ENCODE results near the gene NWD2.
A peak's percentile ranks its signal among the peaks of the same experiment; 100 is the strongest.
"Not testable (repeated sequence)": the region's sequence is repeated elsewhere in the genome, so short reads cannot be mapped to it uniquely, and the experiment has no call there.

NWD2 gene, protein sequence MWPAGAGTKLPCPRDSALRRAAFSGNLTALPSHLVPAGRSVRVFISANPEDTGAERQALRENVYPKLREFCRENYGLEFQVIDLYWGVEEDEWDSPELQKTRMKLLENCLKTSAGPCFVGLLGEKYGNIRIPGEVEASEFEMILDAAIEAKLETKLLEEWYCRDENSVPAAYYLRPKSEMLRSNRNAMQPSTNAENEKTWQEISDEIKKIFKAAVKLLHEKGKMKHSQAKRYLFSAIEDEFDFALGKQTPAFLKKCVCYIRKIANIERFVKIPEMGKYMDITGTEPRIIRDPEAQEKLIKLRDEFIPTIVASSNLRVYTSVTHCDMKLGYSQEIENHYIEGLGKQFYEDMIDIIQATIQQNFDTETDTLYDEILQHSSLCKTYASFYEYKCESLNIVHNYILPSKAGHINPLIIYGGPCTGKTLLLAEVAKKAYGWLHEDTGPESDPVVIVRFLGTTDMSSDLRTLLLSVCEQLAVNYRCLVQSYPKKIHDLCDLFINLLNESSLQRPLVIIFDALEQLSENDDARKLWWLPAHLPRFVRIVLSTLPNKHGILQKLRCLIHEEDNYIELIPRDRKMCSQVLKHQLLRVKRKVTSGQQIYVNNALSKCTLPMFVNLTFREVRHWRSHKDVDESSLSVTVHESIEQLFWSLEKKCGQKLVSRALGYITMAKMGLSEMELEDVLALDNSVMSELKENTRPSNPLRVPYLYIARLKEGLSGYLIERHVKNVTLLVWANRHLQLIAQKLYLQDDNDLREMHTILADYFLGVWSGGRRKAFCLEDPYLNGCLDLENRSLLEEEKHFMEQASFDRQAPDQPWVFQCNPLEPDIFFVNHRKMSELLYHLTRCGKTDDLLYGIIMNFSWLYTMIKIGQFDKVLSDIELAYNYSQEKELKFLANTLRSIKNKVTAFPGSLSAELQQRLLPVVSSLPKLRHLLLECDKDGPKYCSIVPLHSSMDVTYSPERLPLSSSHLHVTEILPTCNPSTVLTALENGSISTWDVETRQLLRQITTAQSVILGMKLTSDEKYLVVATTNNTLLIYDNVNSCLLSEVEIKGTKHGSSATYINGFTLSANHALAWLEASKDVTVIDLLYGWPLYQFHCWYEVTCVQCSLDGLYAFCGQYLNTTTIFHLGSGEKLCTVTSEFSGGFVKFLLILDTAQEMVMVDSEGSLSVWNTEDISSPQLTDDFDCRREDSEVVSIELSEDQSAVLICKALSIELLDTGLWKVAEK (N-terminal part only)

DNA sequence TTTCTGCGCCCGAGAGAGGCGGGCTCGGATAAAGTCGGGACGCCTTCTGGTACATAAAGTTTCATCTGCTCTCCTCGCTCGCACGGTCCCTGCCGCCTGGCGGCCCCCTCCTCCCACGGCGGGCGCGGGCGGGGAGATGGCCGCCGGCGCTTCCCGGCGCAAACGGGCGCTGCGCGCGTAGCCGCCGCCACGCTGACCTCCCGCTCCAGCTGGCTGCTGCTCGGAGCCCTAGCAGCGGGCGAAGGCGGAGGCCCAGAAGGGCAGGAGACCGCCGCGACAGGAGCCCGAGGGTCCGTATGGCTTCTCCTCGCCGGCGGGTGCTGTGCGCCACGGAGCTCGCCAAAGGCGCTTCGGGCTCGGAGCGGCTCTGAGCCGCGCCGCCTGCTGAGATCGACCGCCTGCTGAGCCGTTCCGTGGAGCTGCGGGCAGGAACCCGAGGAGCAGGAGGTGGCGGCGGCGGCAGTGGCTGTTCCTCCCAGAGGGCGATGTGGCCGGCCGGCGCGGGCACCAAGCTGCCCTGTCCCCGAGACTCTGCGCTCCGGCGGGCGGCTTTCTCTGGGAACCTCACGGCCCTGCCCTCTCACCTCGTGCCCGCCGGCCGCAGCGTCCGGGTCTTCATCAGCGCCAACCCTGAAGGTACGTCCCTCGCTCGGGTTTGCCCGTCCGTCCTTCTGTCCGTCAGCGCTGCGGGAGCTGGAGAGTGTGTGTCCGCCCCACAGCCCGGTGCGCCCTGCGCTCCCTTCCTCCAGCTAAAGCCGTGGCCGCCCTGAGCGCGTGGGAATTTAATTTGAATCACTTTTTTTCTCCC, at the start of gene NWD2:
TSS of gene NWD2 (plus strand) at position 161 of the 808 bp plus-strand sequence. CDS start at position 486, 325 bp downstream.
- DNase-seq (ENCODE audit: low spot score), result peak; percentile 33

DNA sequence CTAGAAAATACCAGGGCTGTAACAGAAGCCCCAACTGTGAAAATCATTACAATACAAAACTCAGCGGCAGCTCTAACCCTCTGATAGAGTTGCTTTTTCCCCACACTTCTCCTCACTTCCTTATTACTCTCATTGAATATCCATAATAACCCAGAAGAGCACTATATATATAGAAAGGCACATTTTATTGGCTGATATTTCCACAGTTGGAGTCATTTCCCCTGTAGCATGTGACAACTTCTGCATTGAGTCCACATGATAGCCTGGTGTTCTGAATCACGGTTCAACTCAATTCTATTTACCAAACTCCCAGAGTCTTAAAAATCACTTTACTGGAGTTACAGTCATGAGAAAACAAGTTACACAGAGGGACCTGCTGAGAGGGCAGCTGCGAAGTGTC, 46.6 kb upstream of the NWD2 start:
- DNase-seq (ENCODE audit: low spot score), result no peak

DNA sequence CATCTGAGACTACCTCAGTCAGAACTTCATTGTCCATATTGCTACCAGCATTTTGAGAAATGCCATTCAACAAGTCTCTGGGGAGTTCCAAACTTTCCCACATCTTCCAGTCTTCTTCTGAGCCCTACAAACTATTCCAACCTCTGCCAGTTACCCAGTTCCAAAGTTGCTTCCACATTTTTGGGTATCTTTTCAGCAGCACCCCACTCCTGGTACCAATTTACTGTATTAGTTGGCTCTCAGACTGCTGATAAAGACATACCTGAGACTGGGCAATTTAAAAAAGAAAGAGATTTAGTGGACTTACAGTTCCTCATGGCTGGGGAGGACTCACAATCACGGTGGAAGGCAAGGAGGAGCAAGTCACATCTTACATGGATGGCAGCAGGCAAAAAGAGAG, 39.8 kb upstream of the NWD2 start:
- DNase-seq (ENCODE audit: low spot score), result not testable (repeated sequence)

DNA sequence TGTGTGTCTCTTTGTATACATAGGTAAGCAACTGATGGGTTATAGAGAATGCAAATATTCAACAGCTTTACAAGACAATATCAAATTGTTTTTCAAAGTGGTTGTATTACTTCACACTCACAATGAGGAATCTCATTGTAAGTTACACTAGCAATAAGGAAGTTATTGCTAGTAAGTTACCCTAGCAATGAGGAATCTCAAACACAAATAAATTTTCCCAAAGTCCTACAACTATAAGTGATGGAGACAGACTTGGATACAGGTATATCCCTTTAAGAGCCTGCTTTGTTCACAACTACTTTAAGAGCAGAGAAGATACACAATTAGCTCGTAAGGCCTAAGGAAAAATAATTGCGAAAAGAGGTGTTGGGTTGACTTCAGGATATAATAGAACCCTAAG, 28.3 kb upstream of the NWD2 start:
- no peak for DNase-seq (ENCODE audit: low spot score)

DNA sequence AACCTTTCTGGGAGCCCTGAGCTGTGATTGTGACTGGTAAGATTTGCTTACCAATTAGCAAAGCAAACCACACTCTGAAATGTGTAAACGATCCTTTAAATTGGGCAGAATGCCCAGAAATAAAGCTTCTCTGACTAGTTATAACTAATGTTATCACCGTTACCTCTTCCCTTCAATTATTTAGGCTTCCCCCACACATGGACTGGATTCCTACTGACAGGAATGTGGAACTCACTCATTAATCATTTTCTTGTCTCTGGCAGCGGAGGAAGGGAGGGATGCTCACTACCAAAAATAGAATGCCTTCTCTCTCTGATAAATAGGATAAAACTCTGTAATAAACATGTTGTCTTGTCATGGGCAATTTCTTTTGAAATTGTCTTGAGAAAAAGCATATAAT, 25.3 kb upstream of the NWD2 start:
- no peak for DNase-seq (ENCODE audit: low spot score)

DNA sequence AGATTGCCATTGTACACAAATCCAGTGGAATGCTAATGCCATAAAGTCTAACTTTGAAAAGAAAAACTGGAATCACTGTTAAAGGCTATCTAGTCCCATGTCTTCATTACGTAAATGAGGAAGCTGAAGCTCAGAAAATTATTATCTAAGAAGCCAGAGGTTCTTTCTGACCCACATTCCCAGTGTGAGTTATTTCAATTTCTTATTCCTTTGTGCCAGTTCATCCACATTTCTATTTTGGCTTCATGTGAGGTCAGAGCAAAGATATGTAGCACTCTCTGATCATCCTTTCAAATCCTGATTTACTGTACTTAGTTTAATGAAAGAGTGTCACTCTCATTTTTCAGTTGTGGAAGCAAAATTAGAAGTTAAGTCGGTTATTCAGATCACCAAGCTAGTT, 24.6 kb upstream of the NWD2 start:
- DNase-seq (ENCODE audit: low spot score), result no peak

DNA sequence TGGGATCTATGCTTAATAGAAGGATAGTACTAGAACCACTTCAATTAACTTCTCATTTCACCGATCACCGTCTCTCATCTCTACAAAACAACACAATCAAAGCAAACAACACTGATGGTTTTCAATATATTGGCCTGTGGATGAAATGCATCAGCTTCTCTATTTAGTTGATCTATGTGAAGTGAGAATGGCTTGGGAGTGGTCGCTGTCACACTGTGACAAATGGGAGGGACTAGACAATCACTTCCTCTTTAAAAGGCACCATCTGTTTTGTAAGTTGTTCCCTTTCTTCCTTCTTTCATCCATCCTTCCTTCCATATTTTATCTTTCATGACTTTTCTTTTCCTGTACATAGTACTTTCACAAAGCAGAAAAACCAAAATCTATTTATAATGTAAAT, 23.9 kb upstream of the NWD2 start:
- DNase-seq (ENCODE audit: low spot score), result no peak

DNA sequence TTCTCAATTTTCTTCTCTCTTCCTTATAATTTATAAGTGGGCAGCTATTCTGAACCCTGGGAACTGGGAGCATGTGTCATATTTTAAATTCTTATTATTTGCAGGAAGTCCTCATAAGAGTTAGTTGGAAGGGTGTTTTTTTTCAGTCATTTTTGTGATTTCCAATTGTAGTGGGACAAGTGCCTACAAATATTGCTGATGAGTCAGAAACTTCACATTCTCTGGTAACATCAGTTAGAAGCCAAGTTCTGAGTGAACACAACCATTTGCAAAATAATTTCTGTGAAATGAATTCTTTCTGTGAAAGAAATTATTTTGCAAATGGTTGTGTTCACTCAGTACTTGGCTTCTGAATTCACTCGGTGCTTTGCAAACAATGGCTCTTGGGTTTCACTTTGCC, 20.8 kb upstream of the NWD2 start:
- DNase-seq (ENCODE audit: low spot score), result no peak

DNA sequence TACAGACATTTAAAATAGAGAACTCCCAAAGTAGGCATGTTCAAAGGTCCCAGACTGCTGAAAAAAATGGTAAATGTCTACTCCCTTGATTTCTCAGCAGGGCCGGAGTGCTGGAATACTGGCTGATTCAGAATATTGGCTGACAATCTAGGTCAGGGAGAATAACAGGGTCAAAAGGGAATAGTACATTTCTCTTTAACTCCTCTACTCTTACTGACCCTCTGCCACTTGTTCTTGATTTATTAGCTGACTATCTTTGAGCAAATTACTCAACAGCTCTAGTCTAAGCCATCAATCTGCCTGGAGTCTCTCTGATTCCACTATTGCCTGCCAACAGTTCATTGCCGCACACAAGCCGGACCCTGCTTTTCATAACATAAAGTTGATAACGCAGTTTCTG, 19.7 kb upstream of the NWD2 start:
- no peak for DNase-seq (ENCODE audit: low spot score)

DNA sequence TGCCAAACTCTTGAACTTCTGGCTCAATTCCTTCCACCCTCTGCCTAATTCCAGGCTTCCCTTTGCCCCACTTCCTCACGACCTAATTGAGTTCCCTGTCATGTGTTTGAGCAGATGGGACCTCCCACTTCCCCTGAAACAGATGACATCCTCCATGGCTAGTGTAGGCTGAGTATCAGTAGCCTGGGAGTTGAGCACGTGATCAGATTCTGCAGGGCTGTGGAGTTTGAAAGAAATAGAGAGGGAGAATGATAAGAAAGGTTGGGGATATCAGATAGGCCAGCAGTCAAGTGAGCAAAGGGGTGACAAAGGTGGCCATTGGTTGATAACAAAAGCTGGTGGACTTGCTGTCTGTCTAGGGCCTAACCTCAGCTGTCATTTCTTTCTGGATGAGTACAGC, 18.8 kb upstream of the NWD2 start:
- no peak for DNase-seq (ENCODE audit: low spot score)

DNA sequence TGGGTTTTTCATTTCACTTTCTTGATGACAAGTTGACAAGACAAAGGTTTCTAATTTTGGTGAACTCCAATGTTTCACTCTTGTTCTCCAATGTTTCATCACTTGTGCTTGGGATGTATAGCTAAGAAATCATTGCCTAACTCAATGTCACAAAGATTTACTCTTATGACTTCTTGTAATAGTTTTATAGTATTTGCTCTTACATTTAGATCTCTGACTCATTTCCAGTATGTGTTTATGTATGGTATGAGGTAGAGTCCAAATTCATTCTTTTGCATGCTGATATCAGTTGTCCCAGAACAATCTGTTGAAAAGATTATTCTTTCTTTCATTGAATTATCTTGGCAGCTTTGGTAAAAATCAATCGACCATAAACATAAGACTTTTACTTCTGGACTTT, 12.2 kb upstream of the NWD2 start:
- DNase-seq (ENCODE audit: low spot score), result no peak

DNA sequence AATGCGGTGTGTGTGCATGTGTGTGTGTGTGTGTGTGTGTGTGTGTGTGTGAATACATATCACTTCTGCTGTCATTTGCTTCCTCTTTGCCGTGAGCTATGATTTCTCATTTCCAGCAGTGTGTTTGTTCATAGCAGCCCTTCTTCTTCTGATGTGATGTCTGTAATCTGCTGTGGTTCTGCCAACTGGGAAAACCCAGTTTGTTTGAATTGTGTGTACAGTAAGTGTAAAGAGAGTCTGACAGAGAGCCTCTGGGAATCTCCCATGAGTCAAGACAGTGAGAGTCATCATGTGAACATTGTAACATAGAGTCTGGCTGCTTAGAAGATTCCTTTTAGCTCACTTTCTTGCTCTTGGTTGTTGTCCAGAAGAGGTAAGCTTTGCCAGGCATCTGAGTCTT, 8.4 kb upstream of the NWD2 start:
- DNase-seq (ENCODE audit: low spot score), result no peak

DNA sequence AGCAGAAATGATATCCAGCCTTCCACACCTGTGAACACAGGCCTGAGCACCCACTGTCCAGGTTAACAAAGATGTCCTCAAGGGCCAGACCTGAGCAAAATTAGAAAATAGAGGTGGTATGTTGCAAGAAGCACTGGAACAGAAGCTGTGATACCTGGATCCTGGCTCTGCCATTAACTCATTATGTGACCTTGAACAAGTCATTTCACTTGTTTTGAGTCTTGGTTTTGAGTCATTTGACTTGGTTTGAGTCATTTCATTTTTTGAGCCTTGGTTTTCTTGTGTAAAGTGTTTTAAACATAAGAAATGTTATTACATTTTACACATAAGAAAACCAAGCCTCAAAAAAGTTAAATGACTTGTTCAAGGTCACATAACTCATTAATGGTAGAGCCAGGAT, 2.9 kb upstream of the NWD2 start:
- DNase-seq (ENCODE audit: low spot score), result no peak

DNA sequence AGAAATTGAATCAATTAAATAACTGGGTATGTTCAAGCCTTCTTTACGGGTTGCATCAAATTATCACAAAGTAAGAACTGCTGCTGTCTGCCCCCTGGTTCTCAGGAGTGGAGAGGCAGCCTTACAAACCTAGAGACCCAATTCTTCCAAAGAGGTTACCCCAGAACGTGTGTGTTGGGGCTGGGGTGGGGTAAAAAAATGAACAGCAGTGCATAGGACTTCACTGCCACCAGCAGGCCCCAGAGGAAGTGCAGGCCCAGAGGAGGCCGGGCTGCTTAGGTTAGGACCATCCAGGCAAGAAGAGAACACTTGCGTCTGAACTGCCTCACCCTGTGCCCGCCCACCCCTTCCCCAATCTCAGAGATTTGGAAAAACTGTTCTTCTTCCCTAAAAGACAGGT, 1.5 kb upstream of the NWD2 start:
- no peak for DNase-seq (ENCODE audit: low spot score)

DNA sequence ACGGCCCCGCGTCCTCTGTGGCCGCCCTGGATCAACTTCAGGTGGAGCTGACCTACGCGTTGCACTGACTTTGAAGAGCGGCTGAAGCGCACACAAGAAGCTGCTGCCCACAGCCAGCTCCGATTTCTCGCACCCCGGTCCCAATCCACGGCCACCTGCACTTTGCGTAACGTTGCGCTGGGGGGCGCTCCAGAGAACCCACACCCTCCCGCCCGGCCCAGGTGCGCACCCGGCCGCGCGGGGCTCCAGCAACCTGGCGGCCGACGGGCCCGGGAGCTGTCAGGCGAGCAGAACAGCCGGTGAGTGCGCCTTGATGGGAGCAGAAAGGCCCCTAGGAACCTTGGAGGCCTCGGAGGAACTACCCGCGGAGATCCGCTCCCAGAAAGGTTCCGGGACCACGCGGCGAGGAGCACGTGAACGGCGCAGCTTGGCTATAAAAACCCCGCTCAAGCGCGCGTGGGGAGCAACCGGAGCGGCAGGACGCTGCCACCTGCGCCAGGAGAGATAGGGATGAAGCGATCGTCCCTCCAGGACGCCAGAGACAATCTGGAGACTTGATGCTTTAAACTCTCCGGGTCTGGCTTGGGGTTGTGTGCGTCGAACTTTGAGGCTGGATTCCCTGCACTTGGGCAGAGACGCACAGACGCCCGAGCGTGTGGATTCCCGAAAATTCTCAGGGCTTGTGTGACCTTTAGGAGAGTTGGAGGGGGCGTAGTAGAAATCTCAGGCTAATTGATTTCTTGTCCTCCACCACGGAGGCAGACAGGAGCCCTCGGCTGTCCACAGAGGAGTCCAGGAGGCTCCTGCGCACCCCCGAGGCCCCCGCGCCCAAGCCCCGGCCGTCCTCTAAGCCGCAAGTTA, 591 bp upstream of the NWD2 start:
- peak; percentile 8 for DNase-seq (ENCODE audit: low spot score)

DNA sequence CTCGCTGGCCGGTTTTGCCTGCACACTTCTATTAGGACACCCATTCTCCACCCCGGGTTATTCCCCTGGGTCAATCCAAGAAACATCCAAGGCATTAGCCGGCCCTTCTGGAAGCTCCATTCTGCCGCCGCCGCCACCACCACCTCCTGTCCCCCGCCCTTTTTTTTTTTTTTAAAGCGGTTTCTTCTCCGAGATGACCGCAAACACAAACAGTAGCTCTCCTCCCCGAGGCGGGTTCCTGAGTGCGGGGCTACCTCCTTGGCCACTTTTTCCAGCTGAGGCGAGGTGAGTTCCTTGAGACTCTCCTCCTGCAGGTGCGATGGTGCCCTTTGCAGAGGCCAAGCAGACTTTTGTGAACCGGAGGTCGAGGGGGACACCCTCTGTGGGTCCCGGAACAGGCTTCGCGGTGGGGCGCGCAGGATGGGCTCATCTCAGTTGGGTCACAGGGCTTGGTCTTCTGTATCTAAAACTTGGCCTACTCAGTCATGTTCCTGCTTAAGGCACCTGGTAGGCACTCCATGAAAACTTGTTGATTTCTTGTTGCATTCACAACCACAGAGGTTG, 930 bp downstream of the NWD2 start:
- no peak for DNase-seq (ENCODE audit: low spot score)

DNA sequence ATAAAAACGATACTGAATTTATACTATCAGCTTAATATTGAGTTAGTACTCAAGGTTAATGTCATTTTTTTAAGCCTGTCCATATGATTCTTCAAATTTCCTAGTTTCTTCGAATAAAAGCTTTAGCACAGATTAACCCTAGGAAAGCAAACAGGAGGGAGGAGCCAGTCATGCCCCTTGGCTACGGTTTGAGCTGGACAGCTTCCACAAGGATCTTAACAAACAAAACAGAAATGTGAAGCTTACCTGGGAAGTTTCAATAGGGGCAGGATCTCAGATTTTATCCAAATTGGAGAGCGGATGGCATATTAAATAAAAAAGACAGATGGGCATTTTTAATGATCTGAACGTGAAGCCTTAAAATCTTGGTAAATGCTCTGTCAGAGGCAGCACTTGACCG, 2.3 kb downstream of the NWD2 start:
- no peak for DNase-seq (ENCODE audit: low spot score)

DNA sequence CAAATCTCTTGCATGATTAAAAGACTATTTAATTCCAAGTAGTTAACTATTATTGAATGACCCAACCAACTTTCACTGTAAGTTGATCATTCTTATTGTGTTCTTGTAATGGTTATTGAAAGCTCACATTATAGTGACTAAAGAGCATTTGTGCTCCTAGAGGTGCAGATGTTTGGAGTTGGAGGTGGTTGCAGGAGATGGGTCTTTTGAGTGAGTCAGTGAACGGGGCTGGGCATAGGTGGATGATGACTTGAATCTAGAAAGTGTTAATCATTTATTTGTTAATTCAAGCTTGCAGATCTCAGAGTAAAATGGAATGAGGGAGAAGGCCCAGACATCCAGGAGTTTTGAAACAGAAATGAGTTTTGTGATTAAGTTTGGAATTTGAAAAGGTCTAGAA, 13.7 kb downstream of the NWD2 start:
- no peak for DNase-seq (ENCODE audit: low spot score)

DNA sequence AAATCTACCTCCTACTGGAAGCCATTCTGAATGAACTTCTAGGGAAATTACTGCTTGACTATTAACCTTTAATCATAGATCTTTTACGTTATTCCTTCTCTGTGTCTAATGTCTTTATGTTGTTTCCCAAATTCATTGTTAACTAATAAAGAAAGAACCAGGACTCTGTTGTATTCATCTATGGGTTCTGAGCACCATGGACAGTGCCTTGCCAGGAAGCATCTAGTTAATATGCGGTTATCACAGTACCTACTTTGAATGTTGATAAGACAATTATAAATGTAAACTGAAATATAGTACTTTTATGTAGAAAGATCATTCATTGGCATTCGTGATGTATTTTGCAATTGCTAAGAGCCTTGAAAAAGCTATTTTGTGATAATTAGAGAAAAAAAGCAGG, 23.8 kb downstream of the NWD2 start:
- DNase-seq (ENCODE audit: low spot score), result no peak

DNA sequence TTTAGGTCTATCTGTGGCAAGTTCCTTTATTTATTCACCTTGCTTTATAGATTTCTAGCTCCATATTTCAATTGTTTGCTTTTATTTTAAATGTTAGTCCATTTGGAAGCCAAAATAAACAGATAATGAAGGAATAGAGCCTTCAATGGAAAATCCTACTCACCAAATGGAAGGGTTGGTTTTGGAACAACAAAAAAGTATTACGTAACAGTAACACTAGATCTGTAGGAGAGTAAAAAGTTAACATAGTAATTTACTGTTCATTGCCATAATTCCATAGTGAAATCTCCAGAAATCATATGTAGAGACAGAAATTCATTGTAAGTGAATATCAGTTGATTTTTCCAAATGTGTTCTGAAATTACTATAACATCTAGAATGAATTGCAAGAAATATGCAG, 34.6 kb downstream of the NWD2 start:
- no peak for DNase-seq (ENCODE audit: low spot score)
